ENCODE results near the gene HECA. TPM values are rescaled to one million over a fixed set of nuclear protein-coding genes. Genes with fewer than 3 reads are reported as not detected.

The HECA gene
- total and polyA plus RNA-seq, 10 of the 15 experiments (the other 5 are each of a cell fraction or from before 2014, with no cell fraction given) = 0.52 to 7.2 (median 2.7) TPM

GRCh38 chr6:139135578-139136545 lies 982 bp downstream of the HECA start (continued):
- TF ChIP-seq SMARCA5 (IDR thresholded peaks at IDR 0.05) (peak; percentile 48; the same call in 1 of the 2 replicates), RCOR1 (conservative IDR thresholded peaks at IDR 0.05; ENCODE audit: low read depth, low read length) (no peak), DPF2 (IDR thresholded peaks at IDR 0.05) (peak; percentile 12), E2F4 (IDR thresholded peaks at IDR 0.05; ENCODE audit: low read depth, low read length) (no peak), ZBTB11 (CRISPR knock-in tag; IDR thresholded peaks at IDR 0.05) (no peak), WRNIP1 (IDR thresholded peaks at IDR 0.05; ENCODE audit: borderline replicate concordance, low read depth, low read length) (no peak), KAT2A (conservative IDR thresholded peaks at IDR 0.05; ENCODE audit: control insufficient read depth, low read depth, low read length) (no peak), POLR2AphosphoS5 (IDR thresholded peaks at IDR 0.05; ENCODE audit: low read length) (no peak), CREM (IDR thresholded peaks at IDR 0.05; ENCODE audit: low read depth) (no peak; the same call in 1 of the 2 replicates), IRF3 (IDR thresholded peaks at IDR 0.05) (no peak), JUND (IDR thresholded peaks at IDR 0.05; ENCODE audit: low read depth, low read length) (no peak), PBX3 (IDR thresholded peaks at IDR 0.05; ENCODE audit: insufficient replicate concordance, low read depth, low read length) (no peak), ATF7 (IDR thresholded peaks at IDR 0.05; ENCODE audit: low read depth) (no peak), IKZF1 (conservative IDR thresholded peaks at IDR 0.05) (peak; percentile 29), SMAD1 (IDR thresholded peaks at IDR 0.05; ENCODE audit: low read depth, partially characterized antibody) (no peak), GABPA (IDR thresholded peaks at IDR 0.05; ENCODE audit: low read depth) (0 out of 2 replicates have a peak, but pooled peaks have one; percentile 37), EGR1 (IDR thresholded peaks at IDR 0.05; ENCODE audit: borderline replicate concordance in 1 of 2, low read depth in 2 of 2, low read length in 2 of 2) (no peak)
